Measurements from ENCODE around the gene TP53I11.
A peak's percentile ranks its signal among the peaks of the same experiment; 100 is the strongest.

DNA sequence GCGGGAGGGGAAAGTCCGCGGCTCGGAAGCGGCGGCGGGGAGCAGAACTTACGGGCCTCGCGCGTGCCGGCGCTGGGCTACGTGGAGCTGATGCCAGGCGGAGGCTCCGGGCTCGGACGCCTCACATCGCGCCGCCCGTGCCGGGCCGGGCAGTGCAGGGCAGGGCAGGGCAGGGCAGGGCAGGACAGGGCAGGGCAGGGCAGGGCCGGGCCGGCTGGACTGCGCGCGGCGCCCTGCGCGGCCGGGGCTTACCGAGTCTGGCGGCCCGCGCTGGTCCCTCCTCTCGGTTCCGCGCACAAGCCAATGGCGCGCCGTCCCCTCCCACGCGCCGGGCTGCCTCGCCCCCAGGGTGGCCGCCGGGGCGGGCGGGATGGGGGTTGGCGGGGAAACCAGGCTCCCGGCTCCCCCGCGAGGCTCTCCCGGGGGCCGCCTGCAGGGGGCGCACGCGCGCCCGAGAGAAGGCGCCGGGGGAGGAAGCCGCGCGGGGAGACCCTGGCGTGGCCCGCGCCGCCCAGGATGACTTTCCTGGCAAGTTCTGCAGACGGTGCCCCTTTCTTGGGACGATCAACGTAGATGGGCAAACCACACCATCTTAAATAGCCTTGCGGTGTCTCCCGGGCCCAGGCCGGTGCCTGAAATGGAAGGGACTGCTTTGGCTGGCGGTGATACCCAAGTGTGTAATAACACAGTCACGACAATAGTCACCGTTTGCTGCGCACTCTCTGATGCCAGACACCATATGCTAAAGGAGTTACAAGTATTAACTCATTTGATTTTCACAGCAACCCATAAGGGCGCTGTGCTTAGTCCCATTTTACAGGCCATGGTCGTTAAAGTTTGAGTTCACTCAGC, at the start of gene TP53I11:
- TF ChIP-seq, protein P1, sequence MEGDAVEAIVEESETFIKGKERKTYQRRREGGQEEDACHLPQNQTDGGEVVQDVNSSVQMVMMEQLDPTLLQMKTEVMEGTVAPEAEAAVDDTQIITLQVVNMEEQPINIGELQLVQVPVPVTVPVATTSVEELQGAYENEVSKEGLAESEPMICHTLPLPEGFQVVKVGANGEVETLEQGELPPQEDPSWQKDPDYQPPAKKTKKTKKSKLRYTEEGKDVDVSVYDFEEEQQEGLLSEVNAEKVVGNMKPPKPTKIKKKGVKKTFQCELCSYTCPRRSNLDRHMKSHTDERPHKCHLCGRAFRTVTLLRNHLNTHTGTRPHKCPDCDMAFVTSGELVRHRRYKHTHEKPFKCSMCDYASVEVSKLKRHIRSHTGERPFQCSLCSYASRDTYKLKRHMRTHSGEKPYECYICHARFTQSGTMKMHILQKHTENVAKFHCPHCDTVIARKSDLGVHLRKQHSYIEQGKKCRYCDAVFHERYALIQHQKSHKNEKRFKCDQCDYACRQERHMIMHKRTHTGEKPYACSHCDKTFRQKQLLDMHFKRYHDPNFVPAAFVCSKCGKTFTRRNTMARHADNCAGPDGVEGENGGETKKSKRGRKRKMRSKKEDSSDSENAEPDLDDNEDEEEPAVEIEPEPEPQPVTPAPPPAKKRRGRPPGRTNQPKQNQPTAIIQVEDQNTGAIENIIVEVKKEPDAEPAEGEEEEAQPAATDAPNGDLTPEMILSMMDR (IDR thresholded peaks at IDR 0.05) = peak in 4 of 7 experiments; percentile 11 to 79 (median 56)
- no peak for TF ChIP-seq EP300 (IDR thresholded peaks at IDR 0.05)

Data from stomach (tissue), 4 donors.